Measurements from ENCODE around the gene NR2C2.

GRCh38 chr3:14902719-14903118 is 44.7 kb upstream of the NR2C2 start:
- TF ChIP-seq DPF2 (CRISPR knock-in tag; IDR thresholded peaks at IDR 0.05; ENCODE audit: borderline replicate concordance, low read depth) (no peak), KLF6 (CRISPR knock-in tag; IDR thresholded peaks at IDR 0.05) (no peak), THRA (CRISPR knock-in tag; IDR thresholded peaks at IDR 0.05; ENCODE audit: borderline replicate concordance) (no peak), AGO2 (optimal IDR thresholded peaks at IDR 0.05; ENCODE audit: low read depth, low read length) (no peak), NFE2L2 (IDR thresholded peaks at IDR 0.05; ENCODE audit: low read length) (no peak), CTCF (CRISPR knock-in tag; IDR thresholded peaks at IDR 0.05) (no peak)
